HepG2 (cell line): ENCODE data around the gene ALOXE3. TPM values are rescaled to one million over a fixed set of nuclear protein-coding genes. Genes with fewer than 3 reads are reported as not detected.

ENCODE experiments used
- ATAC-seq: fragments of 200-7000 bp; cut with Tn5 transposase; 3 replicates; pipeline ENCODE4 v1.9.1; 2020; ENCODE audit warnings: mild to moderate bottlenecking, moderate library complexity
- BruUV-seq: library from RNA; stranded (reverse); fragments of 400-500 nt; replicated peaks from 2 replicates; lab custom pipeline; 2021; lab: Mats Ljungman, UMichigan
- CTCF ChIA-PET: fragments of 300-600 bp; formaldehyde crosslinking; extraction: SDS; loops from one replicate; lab custom pipeline; 2021; ENCODE audit warnings: low total read pairs, inconsistent platforms, low intra/inter-chr PET ratio; lab: Yijun Ruan, JAX
- POLR2A ChIA-PET: fragments of 350-600 bp; sonication (Branson Sonifier 250); formaldehyde crosslinking; loops from one replicate; lab custom pipeline; 2020; ENCODE audit warnings: antibody characterized with exemption, inconsistent platforms; lab: Yijun Ruan, JAX
- DNase-seq: peaks from one replicate; pipeline ENCODE4 v3.0.0-alpha.2; 2015; ENCODE audit warnings: low spot score
- FAIRE-seq: peaks from 3 replicates; lab custom pipeline; 2011; peaks lifted over from hg19 to GRCh38; lab: Jason Lieb, UNC
- H2AFZ ChIP-seq: one replicate; pipeline ENCODE4 v1.6.1; 2011; ENCODE audit warnings: low read length, inconsistent platforms
- H3K27ac ChIP-seq: fragments of 300-600 bp; 3 replicates; pipeline ENCODE4 v1.8.0; 2011; ENCODE audit warnings: mixed run types, mild to moderate bottlenecking, mixed read lengths, low read length, inconsistent platforms; ENCODE audit not compliant: insufficient read depth; ENCODE audit errors: extremely low read length
- H3K27me3 ChIP-seq, 2 experiments: fragments of 200-600 bp in 1 of 2; 2 replicates in 1 of 2; 3 replicates in 1 of 2; pipeline versions ENCODE4 v1.6.0 to v1.8.0; 2011; ENCODE audit warnings: low read length in 2 of 2, mild to moderate bottlenecking in 2 of 2, moderate library complexity in 2 of 2, inconsistent platforms in 1 of 2; ENCODE audit not compliant: insufficient read depth in 2 of 2, control insufficient read depth in 1 of 2
- H3K36me3 ChIP-seq, 2 experiments: fragments of 200-600 bp in 1 of 2; replicated peaks in 1 of 2; 2 replicates in 1 of 2; 3 replicates in 1 of 2; pipeline versions ENCODE4 v1.5.1 to v1.8.0; 2011; ENCODE audit warnings: low read length in 2 of 2, inconsistent platforms in 1 of 2; ENCODE audit not compliant: insufficient read depth in 2 of 2, control insufficient read depth in 1 of 2
- H3K4me1 ChIP-seq: 2 replicates; pipeline ENCODE4 v1.5.1; 2012; ENCODE audit warnings: low read length, inconsistent platforms; ENCODE audit not compliant: insufficient read depth
- H3K4me2 ChIP-seq: 2 replicates; pipeline ENCODE4 v1.6.0; 2011; ENCODE audit warnings: low read depth, low read length, inconsistent platforms
- H3K4me3 ChIP-seq, 3 experiments: fragments of 200-600 bp in 1 of 3; sonication (generic), shearing (Covaris generic) in 1 of 3; replicated peaks in 1 of 3; 2 replicates each; pipeline ENCODE4 v1.5.1; 2011 to 2016; ENCODE audit warnings: low read length in 3 of 3, inconsistent platforms in 2 of 3, low read depth in 2 of 3, mild to moderate bottlenecking in 2 of 3, control low read depth in 1 of 3, mixed read lengths in 1 of 3; ENCODE audit not compliant: insufficient read depth in 1 of 3
- H3K79me2 ChIP-seq: one replicate; pipeline ENCODE4 v1.6.1; 2011; ENCODE audit warnings: low read length, inconsistent platforms; ENCODE audit not compliant: insufficient read depth
- H3K9ac ChIP-seq: 2 replicates; pipeline ENCODE4 v1.6.0; 2011; ENCODE audit warnings: mild to moderate bottlenecking, low read depth, low read length, inconsistent platforms; ENCODE audit not compliant: insufficient read depth
- H3K9me3 ChIP-seq: 2 replicates; pipeline ENCODE4 v1.5.1; 2012; ENCODE audit warnings: mild to moderate bottlenecking, low read length
- H4K20me1 ChIP-seq: 2 replicates; pipeline ENCODE4 v1.6.0; 2011; ENCODE audit warnings: inconsistent platforms, mild to moderate bottlenecking, low read length, moderate library complexity; ENCODE audit not compliant: insufficient read depth
- EHMT2 ChIP-seq: fragments of 200-600 bp; sonication (generic); IDR thresholded peaks from 2 replicates; pipeline ENCODE4 v1.7.0; 2017; ENCODE audit warnings: antibody characterized with exemption, low read depth, low read length, borderline replicate concordance
- ERF ChIP-seq: IDR thresholded peaks from 2 replicates; pipeline ENCODE4 v1.6.1; 2018; ENCODE audit warnings: missing biosample characterization, missing genetic modification reagents
- HDAC1 ChIP-seq: sonication (generic); formaldehyde crosslinking; IDR thresholded peaks from 2 replicates; pipeline ENCODE4 v1.5.1; 2020; ENCODE audit warnings: mild to moderate bottlenecking, missing genetic modification reagents
- HNRNPLL ChIP-seq: fragments of 200-400 bp; formaldehyde crosslinking; IDR thresholded peaks from 2 replicates; pipeline ENCODE4 v1.6.1; 2017; ENCODE audit warnings: mild to moderate bottlenecking, low read depth, low read length; ENCODE audit not compliant: poor library complexity, severe bottlenecking
- IRF2 ChIP-seq: IDR thresholded peaks from 2 replicates; pipeline ENCODE4 v1.6.1; 2018; ENCODE audit warnings: missing genetic modification reagents, missing compliant biosample characterization
- NR2F6 ChIP-seq, 2 experiments: IDR thresholded peaks; 2 replicates each; pipeline ENCODE4 v1.6.1; 2016; ENCODE audit warnings: antibody characterized with exemption in 1 of 2, mild to moderate bottlenecking in 1 of 2
- PHF5A ChIP-seq: IDR thresholded peaks from one replicate; pipeline ENCODE4 v1.6.1; 2018; ENCODE audit warnings: low read depth, missing genetic modification reagents; ENCODE audit not compliant: unreplicated experiment
- RXRA ChIP-seq: sonication (generic); formaldehyde crosslinking; IDR thresholded peaks from 2 replicates; pipeline ENCODE4 v1.5.1; 2020; ENCODE audit warnings: missing genetic modification reagents
- ZFX ChIP-seq: sonication (generic); formaldehyde crosslinking; IDR thresholded peaks from 2 replicates; pipeline ENCODE4 v1.4.0; 2020; ENCODE audit warnings: mild to moderate bottlenecking, low read depth, missing genetic modification reagents, moderate library complexity
- ZFY ChIP-seq: sonication (generic); formaldehyde crosslinking; IDR thresholded peaks from 2 replicates; pipeline ENCODE4 v1.4.0; 2020; ENCODE audit warnings: missing genetic modification reagents
- ZNF547 ChIP-seq: sonication (generic); formaldehyde crosslinking; IDR thresholded peaks from 2 replicates; pipeline ENCODE4 v1.5.1; 2020; ENCODE audit warnings: mild to moderate bottlenecking, missing genetic modification reagents
- ZNF674 ChIP-seq: sonication (generic); formaldehyde crosslinking; IDR thresholded peaks from 2 replicates; pipeline ENCODE4 v1.5.0; 2020; ENCODE audit warnings: low read depth, mild to moderate bottlenecking, missing genetic modification reagents
- ZNF737 ChIP-seq: sonication (generic); formaldehyde crosslinking; IDR thresholded peaks from 2 replicates; pipeline ENCODE4 v1.5.0; 2020; ENCODE audit warnings: missing genetic modification reagents, mild to moderate bottlenecking, borderline replicate concordance
- ZNF746 ChIP-seq: sonication (generic); formaldehyde crosslinking; IDR thresholded peaks from 2 replicates; pipeline ENCODE4 v1.8.0; 2022; ENCODE audit warnings: mild to moderate bottlenecking, missing genetic modification reagents
- ZNF768 ChIP-seq: sonication (generic); formaldehyde crosslinking; IDR thresholded peaks from 2 replicates; pipeline ENCODE4 v1.4.0; 2020; ENCODE audit warnings: missing genetic modification reagents
- WGBS: methylation state at CpG from one replicate; pipeline ENCODE4 v1.1.6; 2017; ENCODE audit warnings: low lambda C conversion rate; 5-methylcytosine and 5-hydroxymethylcytosine counted together
- in situ Hi-C: cut with HindIII; loops from 2 replicates; pipeline ENCODE4 v1.10.0; 2017; ENCODE audit warnings: low pct_unique_long_range_greater_than_20kb; ENCODE audit not compliant: extremely low pct_ligation_motif_present
- intact Hi-C: fragments of 100-400 bp; cut with micrococcal nuclease; formaldehyde crosslinking; loops from one replicate; pipeline ENCODE4 v1.10.0; 2022; ENCODE audit not compliant: unreplicated experiment
- polyA plus RNA-seq, 8 experiments: library from polyadenylated mRNA; depleted of rRNA in 3 of 8; stranded (reverse) in 7 of 8; unstranded in 1 of 8; fragments of >200 nt; fragmentation: Illumina TruSeq in 4 of 8; extraction: Trizol in 4 of 8; gene quantifications; 2 replicates each; pipeline versions ENCODE4 v1.2.1 to v1.2.3, GENCODE V29; 2011 to 2016; ENCODE audit warnings: low read depth in 4 of 8, missing spikeins in 1 of 8, mixed read lengths in 1 of 8; ENCODE audit not compliant: insufficient read depth in 1 of 8
- total RNA-seq, 5 experiments: library from RNA; depleted of rRNA; stranded (reverse); fragments of >200 nt; fragmentation: Illumina TruSeq; extraction: Trizol; gene quantifications; 2 replicates each; pipeline ENCODE4 v1.2.3, GENCODE V29; 2016; ENCODE audit warnings: low read depth in 1 of 5
- TF ChIP-seq, protein P1 (sequence below): IDR thresholded peaks from 2 replicates; pipeline ENCODE4 v1.6.1; 2016; ENCODE audit warnings: missing compliant biosample characterization, missing genetic modification reagents, borderline replicate concordance
- TF ChIP-seq, protein P2 (sequence below): sonication (generic); formaldehyde crosslinking; IDR thresholded peaks from 2 replicates; pipeline ENCODE4 v1.4.0; 2020; ENCODE audit warnings: missing genetic modification reagents

Gene ALOXE3
- total and polyA plus RNA-seq, 2 of the 13 experiments (the other 11 are each of a cell fraction or from before 2014, with no cell fraction given), result 0.07 TPM; not detected in 1

- ATAC-seq (peak; percentile 62), FAIRE-seq (peak; percentile 67), DNase-seq (peak; percentile 98)
- CTCF ChIA-PET, result interaction anchor here (0.7 kb wide), 1 partner anchor 18 kb away, joined by 4 read pairs; no protein-coding TSS in a partner anchor
- Histone ChIP-seq H4K20me1 (no peaks in the 10 kb centered on the region), H3K27me3 (no peaks in the 10 kb centered on the region), H3K9ac (peak overlapping the region; percentile 76), H3K27ac (peak overlapping the region; percentile 86), H3K79me2 (peaks cover 9% of the 10 kb centered on the region), H3K9me3 (no peaks in the 10 kb centered on the region), H3K4me2 (peak overlapping the region; percentile 97), H3K36me3 (peaks cover 1 to 7% of the 10 kb centered on the region in 2 experiments; a peak in 3 of 5 replicates), H2AFZ (no peak overlapping the region), H3K4me3 (peak overlapping the region; percentile 58 to 70 (median 63); a peak in 5 of 6 replicates), H3K4me1 (peaks cover 71% of the 10 kb centered on the region)
- intact Hi-C loops (no loop called here), in situ Hi-C loops (loop anchor here (5.0 kb wide), 1 partner anchor 34 kb away; the partner anchor contains the start of gene HES7)
- WGBS, result 54% methylated on average over 40 of the region's 59 CpGs
- POLR2A ChIA-PET, result interaction anchor here (0.6 to 1.9 kb wide), 8 partner anchors 17 to 100 kb away, joined by 3 to 34 read pairs (median 4); partner anchors contain the start of genes ALOXE3 and BORCS6
- no TSS peak for BruUV-seq
- TF ChIP-seq HDAC1 (peak; percentile 55; the same call in 1 of the 2 replicates), ZFY (CRISPR knock-in tag) (peak; percentile 41; the same call in 1 of the 2 replicates), ZNF746 (CRISPR knock-in tag) (no peak), ZNF547 (CRISPR knock-in tag) (no peak), ZNF674 (CRISPR knock-in tag) (no peak), NR2F6 (IDR thresholded peaks at IDR 0.05) (0 out of 2 replicates have a peak, but pooled peaks have one; percentile 6), NR2F6 (CRISPR knock-in tag; IDR thresholded peaks at IDR 0.05) (0 out of 2 replicates have a peak, but pooled peaks have one; percentile 11), HNRNPLL (peak; percentile 99), PHF5A (CRISPR knock-in tag) (peak; percentile 40), EHMT2 (no peak), IRF2 (peak; percentile 48; the same call in 1 of the 2 replicates), RXRA (CRISPR knock-in tag) (no peak), ZNF737 (CRISPR knock-in tag) (no peak), ERF (CRISPR knock-in tag) (0 out of 2 replicates have a peak, but pooled peaks have one; percentile 11), ZFX (0 out of 2 replicates have a peak, but pooled peaks have one; percentile 9), ZNF768 (CRISPR knock-in tag) (no peak)
- TF ChIP-seq, protein P1, sequence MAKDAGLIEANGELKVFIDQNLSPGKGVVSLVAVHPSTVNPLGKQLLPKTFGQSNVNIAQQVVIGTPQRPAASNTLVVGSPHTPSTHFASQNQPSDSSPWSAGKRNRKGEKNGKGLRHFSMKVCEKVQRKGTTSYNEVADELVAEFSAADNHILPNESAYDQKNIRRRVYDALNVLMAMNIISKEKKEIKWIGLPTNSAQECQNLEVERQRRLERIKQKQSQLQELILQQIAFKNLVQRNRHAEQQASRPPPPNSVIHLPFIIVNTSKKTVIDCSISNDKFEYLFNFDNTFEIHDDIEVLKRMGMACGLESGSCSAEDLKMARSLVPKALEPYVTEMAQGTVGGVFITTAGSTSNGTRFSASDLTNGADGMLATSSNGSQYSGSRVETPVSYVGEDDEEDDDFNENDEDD (CRISPR knock-in tag), result peak; percentile 42; the same call in 1 of the 2 replicates
- TF ChIP-seq, protein P2, sequence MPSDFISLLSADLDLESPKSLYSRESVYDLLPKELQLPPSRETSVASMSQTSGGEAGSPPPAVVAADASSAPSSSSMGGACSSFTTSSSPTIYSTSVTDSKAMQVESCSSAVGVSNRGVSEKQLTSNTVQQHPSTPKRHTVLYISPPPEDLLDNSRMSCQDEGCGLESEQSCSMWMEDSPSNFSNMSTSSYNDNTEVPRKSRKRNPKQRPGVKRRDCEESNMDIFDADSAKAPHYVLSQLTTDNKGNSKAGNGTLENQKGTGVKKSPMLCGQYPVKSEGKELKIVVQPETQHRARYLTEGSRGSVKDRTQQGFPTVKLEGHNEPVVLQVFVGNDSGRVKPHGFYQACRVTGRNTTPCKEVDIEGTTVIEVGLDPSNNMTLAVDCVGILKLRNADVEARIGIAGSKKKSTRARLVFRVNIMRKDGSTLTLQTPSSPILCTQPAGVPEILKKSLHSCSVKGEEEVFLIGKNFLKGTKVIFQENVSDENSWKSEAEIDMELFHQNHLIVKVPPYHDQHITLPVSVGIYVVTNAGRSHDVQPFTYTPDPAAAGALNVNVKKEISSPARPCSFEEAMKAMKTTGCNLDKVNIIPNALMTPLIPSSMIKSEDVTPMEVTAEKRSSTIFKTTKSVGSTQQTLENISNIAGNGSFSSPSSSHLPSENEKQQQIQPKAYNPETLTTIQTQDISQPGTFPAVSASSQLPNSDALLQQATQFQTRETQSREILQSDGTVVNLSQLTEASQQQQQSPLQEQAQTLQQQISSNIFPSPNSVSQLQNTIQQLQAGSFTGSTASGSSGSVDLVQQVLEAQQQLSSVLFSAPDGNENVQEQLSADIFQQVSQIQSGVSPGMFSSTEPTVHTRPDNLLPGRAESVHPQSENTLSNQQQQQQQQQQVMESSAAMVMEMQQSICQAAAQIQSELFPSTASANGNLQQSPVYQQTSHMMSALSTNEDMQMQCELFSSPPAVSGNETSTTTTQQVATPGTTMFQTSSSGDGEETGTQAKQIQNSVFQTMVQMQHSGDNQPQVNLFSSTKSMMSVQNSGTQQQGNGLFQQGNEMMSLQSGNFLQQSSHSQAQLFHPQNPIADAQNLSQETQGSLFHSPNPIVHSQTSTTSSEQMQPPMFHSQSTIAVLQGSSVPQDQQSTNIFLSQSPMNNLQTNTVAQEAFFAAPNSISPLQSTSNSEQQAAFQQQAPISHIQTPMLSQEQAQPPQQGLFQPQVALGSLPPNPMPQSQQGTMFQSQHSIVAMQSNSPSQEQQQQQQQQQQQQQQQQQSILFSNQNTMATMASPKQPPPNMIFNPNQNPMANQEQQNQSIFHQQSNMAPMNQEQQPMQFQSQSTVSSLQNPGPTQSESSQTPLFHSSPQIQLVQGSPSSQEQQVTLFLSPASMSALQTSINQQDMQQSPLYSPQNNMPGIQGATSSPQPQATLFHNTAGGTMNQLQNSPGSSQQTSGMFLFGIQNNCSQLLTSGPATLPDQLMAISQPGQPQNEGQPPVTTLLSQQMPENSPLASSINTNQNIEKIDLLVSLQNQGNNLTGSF (CRISPR knock-in tag), result 0 out of 2 replicates have a peak, but pooled peaks have one; percentile 41
These were observed 38.1 kb upstream of the ALOXE3 start for GRCh38 chr17:8156246-8156992.
